SK-N-SH (cell line): Measurements from ENCODE around the gene KIF6. TPM values are rescaled to one million over a fixed set of nuclear protein-coding genes. Genes with fewer than 3 reads are reported as not detected.

Source experiments
- CTCF ChIA-PET: fragments of 300-600, 350-600 bp; formaldehyde crosslinking; extraction: SDS; loops from one replicate; lab custom pipeline; 2021; lab: Yijun Ruan, JAX
- POLR2A ChIA-PET: fragments of 350-600 bp; sonication (Branson Sonifier 250); formaldehyde crosslinking; extraction: SDS; loops from one replicate; lab custom pipeline; 2020; ENCODE audit warnings: antibody characterized with exemption, inconsistent platforms; lab: Yijun Ruan, JAX
- DNase-seq: peaks from one replicate; pipeline ENCODE4 v3.0.0; 2012
- H2AFZ ChIP-seq: fragments of 200-600 bp; sonication (generic); 2 replicates; pipeline ENCODE4 v1.8.1; 2016; ENCODE audit warnings: antibody characterized with exemption, mild to moderate bottlenecking, low read depth
- H3F3A ChIP-seq: fragments of 200-600 bp; sonication (generic); replicated peaks from 2 replicates; pipeline ENCODE3; 2016; ENCODE audit warnings: antibody characterized with exemption, mild to moderate bottlenecking; ENCODE audit not compliant: insufficient read depth
- H3K27ac ChIP-seq, 2 experiments: fragments of 200-500 bp in 1 of 2; fragments of 200-600 bp in 1 of 2; sonication (Bioruptor generic) in 1 of 2; sonication (generic), shearing (Covaris generic) in 1 of 2; 2 replicates each; pipeline versions ENCODE4 v1.5.1 to v1.6.1; 2014 to 2016; ENCODE audit warnings: low read depth in 2 of 2, inconsistent platforms in 1 of 2, low read length in 1 of 2, mild to moderate bottlenecking in 1 of 2, mixed read lengths in 1 of 2
- H3K27me3 ChIP-seq: fragments of 200-600 bp; sonication (generic), shearing (Covaris generic); 2 replicates; pipeline ENCODE4 v1.6.1; 2016; ENCODE audit warnings: mixed run types; ENCODE audit not compliant: insufficient read depth
- H3K36me3 ChIP-seq, 2 experiments: fragments of 200-500 bp in 1 of 2; fragments of 200-600 bp in 1 of 2; sonication (Bioruptor generic) in 1 of 2; sonication (generic) in 1 of 2; replicated peaks in 1 of 2; 2 replicates each; pipeline versions ENCODE3 to v1.5.1; 2014 to 2016; ENCODE audit warnings: low read length in 1 of 2, mild to moderate bottlenecking in 1 of 2; ENCODE audit not compliant: insufficient read depth in 2 of 2, control insufficient read depth in 1 of 2
- H3K4me1 ChIP-seq, 2 experiments: fragments of 200-500 bp in 1 of 2; fragments of 200-600 bp in 1 of 2; sonication (Bioruptor generic) in 1 of 2; sonication (generic), shearing (Covaris generic) in 1 of 2; 2 replicates each; pipeline versions ENCODE4 v1.5.1 to v1.6.1; 2014 to 2016; ENCODE audit warnings: low read depth in 1 of 2, low read length in 1 of 2, mixed run types in 1 of 2; ENCODE audit not compliant: insufficient read depth in 2 of 2, control insufficient read depth in 1 of 2
- H3K4me2 ChIP-seq: fragments of 200-600 bp; sonication (generic), shearing (Covaris generic); 2 replicates; pipeline ENCODE4 v1.6.1; 2017; ENCODE audit warnings: mixed run types
- H3K4me3 ChIP-seq, 2 experiments: fragments of 200-500 bp in 1 of 2; fragments of 200-600 bp in 1 of 2; sonication (Bioruptor generic) in 1 of 2; sonication (generic), shearing (Covaris generic) in 1 of 2; 2 replicates each; pipeline versions ENCODE4 v1.5.1 to v1.8.1; 2014 to 2016; ENCODE audit warnings: low read depth in 2 of 2, inconsistent platforms in 1 of 2, low read length in 1 of 2, mild to moderate bottlenecking in 1 of 2, mixed read lengths in 1 of 2, moderate library complexity in 1 of 2
- H3K79me2 ChIP-seq: fragments of 200-600 bp; sonication (generic); 2 replicates; pipeline ENCODE4 v1.8.1; 2017; ENCODE audit warnings: mild to moderate bottlenecking; ENCODE audit not compliant: insufficient read depth
- H3K9ac ChIP-seq: fragments of 200-600 bp; sonication (generic); 2 replicates; pipeline ENCODE4 v1.6.1; 2017; ENCODE audit warnings: mixed run types
- H3K9me2 ChIP-seq: fragments of 200-600 bp; sonication (generic); 2 replicates; pipeline ENCODE4 v1.6.1; 2017; ENCODE audit warnings: mixed run types
- H3K9me3 ChIP-seq: fragments of 200-600 bp; sonication (generic); 2 replicates; pipeline ENCODE4 v1.6.1; 2017; ENCODE audit warnings: mixed run types, mild to moderate bottlenecking, moderate library complexity
- H4K20me1 ChIP-seq: fragments of 200-600 bp; sonication (generic); 2 replicates; pipeline ENCODE4 v1.6.1; 2017; ENCODE audit warnings: mild to moderate bottlenecking, mixed run types; ENCODE audit not compliant: insufficient read depth
- CHD2 ChIP-seq: fragments of 150-350 bp; IDR thresholded peaks from 2 replicates; pipeline ENCODE4 v1.6.1; 2018; ENCODE audit warnings: low read length; ENCODE audit not compliant: partially characterized antibody
- CTCF ChIP-seq: fragments of 200-600 bp; sonication (generic); IDR thresholded peaks from 2 replicates; pipeline ENCODE4 v1.6.1; 2017; ENCODE audit warnings: antibody characterized with exemption, mild to moderate bottlenecking, moderate library complexity
- EP300 ChIP-seq, 2 experiments: IDR thresholded peaks; 2 replicates each; pipeline versions ENCODE4 v1.4.0 to v1.6.1; 2012; ENCODE audit warnings: borderline replicate concordance in 1 of 2, low read depth in 1 of 2, low read length in 1 of 2
- GATA2 ChIP-seq: sonication (generic); formaldehyde crosslinking; IDR thresholded peaks from 2 replicates; pipeline ENCODE4 v1.5.0; 2020; ENCODE audit warnings: mild to moderate bottlenecking, missing genetic modification reagents
- MAX ChIP-seq: IDR thresholded peaks from 2 replicates; pipeline ENCODE4 v1.4.0; 2012; ENCODE audit warnings: low read depth
- MXI1 ChIP-seq: IDR thresholded peaks from 2 replicates; pipeline ENCODE4 v1.6.1; 2012; ENCODE audit warnings: mild to moderate bottlenecking, low read depth, low read length, improper control_type of control experiment
- PBX3 ChIP-seq: IDR thresholded peaks from 2 replicates; pipeline ENCODE4; 2012
- POLR2AphosphoS5 ChIP-seq: IDR thresholded peaks from 2 replicates; pipeline ENCODE4 v1.6.1; 2012; ENCODE audit warnings: low read depth, low read length
- RAD21 ChIP-seq: IDR thresholded peaks from 2 replicates; pipeline ENCODE4 v1.6.1; 2012; ENCODE audit warnings: mild to moderate bottlenecking, low read length
- RFX5 ChIP-seq: IDR thresholded peaks from 2 replicates; pipeline ENCODE4 v1.6.1; 2012; ENCODE audit warnings: mild to moderate bottlenecking, improper control_type of control experiment, low read length
- SIN3A ChIP-seq: IDR thresholded peaks from 2 replicates; pipeline ENCODE4 v1.6.1; 2012; ENCODE audit warnings: low read depth, mild to moderate bottlenecking, low read length, moderate library complexity, borderline replicate concordance
- SMC3 ChIP-seq: IDR thresholded peaks from 2 replicates; pipeline ENCODE4 v1.6.1; 2012; ENCODE audit warnings: low read depth, low read length, improper control_type of control experiment
- TCF12 ChIP-seq: IDR thresholded peaks from 2 replicates; pipeline ENCODE4 v1.4.0; 2012
- TEAD4 ChIP-seq: IDR thresholded peaks from 2 replicates; pipeline ENCODE4 v1.4.0; 2012; ENCODE audit warnings: mild to moderate bottlenecking, borderline replicate concordance; ENCODE audit not compliant: insufficient read depth
- USF1 ChIP-seq: IDR thresholded peaks from 2 replicates; pipeline ENCODE4 v1.4.0; 2012; ENCODE audit warnings: low read depth, borderline replicate concordance
- USF2 ChIP-seq: fragments of 150-350 bp; IDR thresholded peaks from 2 replicates; pipeline ENCODE4 v1.6.1; 2017; ENCODE audit warnings: antibody characterized with exemption, low read length, low read depth, borderline replicate concordance
- YY1 ChIP-seq: IDR thresholded peaks from 2 replicates; pipeline ENCODE4 v1.4.0; 2012; ENCODE audit warnings: low read depth, mild to moderate bottlenecking
- WGBS: methylation state at CpG from one replicate; pipeline ENCODE4 v1.1.6; 2017; ENCODE audit warnings: low lambda C conversion rate; 5-methylcytosine and 5-hydroxymethylcytosine counted together
- polyA plus RNA-seq, 3 experiments: library from polyadenylated mRNA; depleted of rRNA; stranded (reverse); fragments of >200 nt; gene quantifications; 2 replicates each; pipeline ENCODE4 v1.2.3, GENCODE V29; 2012

Gene KIF6
- polyA plus RNA-seq, 1 of the 3 experiments (the other 2 are of a cell fraction): 0.13 TPM

GRCh38 chr6:39281312-39281980 is 443.8 kb downstream of the KIF6 start:
- CTCF ChIA-PET: interaction anchor here (1.0 to 2.9 kb wide), 3 partner anchors 21 to 409 kb away, joined by 3 to 12 read pairs (median 11); no protein-coding TSS in a partner anchor
- H3K36me3 ChIP-seq: no peaks in the 10 kb centered on the region
- no peak overlapping the region for H3K27ac ChIP-seq

More at GRCh38 chr6:39281312-39281980, 443.8 kb downstream of the KIF6 start:
- no peak for DNase-seq
- Histone ChIP-seq H3K4me1 (no peaks in the 10 kb centered on the region), H3K9me2 (no peaks in the 10 kb centered on the region), H3K79me2 (no peaks in the 10 kb centered on the region), H3K4me3 (no peak overlapping the region), H3K9me3 (no peaks in the 10 kb centered on the region), H2AFZ (no peak overlapping the region), H4K20me1 (no peaks in the 10 kb centered on the region), H3K4me2 (no peak overlapping the region), H3K27me3 (no peaks in the 10 kb centered on the region), H3F3A (no peaks in the 10 kb centered on the region)
- POLR2A ChIA-PET: no interaction called here
- 62% methylated on average over 7 of the region's 11 CpGs for WGBS
- TF ChIP-seq POLR2AphosphoS5 (no peak), SMC3 (no peak), MXI1 (no peak), PBX3 (no peak), TEAD4 (no peak), CHD2 (no peak), USF2 (no peak), CTCF (no peak), MAX (no peak), RAD21 (no peak), EP300 (IDR thresholded peaks at IDR 0.05; ENCODE audit: borderline replicate concordance in 1 of 2, low read depth in 1 of 2, low read length in 1 of 2) (no peak), TCF12 (no peak), USF1 (no peak), GATA2 (CRISPR knock-in tag) (no peak), SIN3A (no peak), RFX5 (no peak), YY1 (no peak)
- TF ChIP-seq, all 33 proteins: peak for 0
- no peak overlapping the region for H3K9ac ChIP-seq
